ENCODE measurements around the gene ADAP2. TPM values are rescaled to one million over a fixed set of nuclear protein-coding genes. Genes with fewer than 3 reads are reported as not detected.

ADAP2 gene
- total and polyA plus RNA-seq, 2 of the 8 experiments (the other 6 are each of a cell fraction or from before 2014, with no cell fraction given), result 0.76 to 1.1 TPM

- H2BK120ac ChIP-seq (replicated peaks; ENCODE audit: low read depth, low read length), result no peak overlapping the region
- no peaks in the 10 kb centered on the region for H3K9me3 ChIP-seq (ENCODE audit: insufficient read depth in 2 of 2, low read depth in 1 of 2, low read length in 1 of 2)
- H3K79me1 ChIP-seq (ENCODE audit: low read depth, low read length), result no peaks in the 10 kb centered on the region
- ChIA-PET POLR2A (ENCODE audit: partially characterized antibody) (interaction anchor here (2.5 kb wide), 1 partner anchor 13 kb away, joined by 16 read pairs; the partner anchor contains the start of gene RNF135), CTCF (ENCODE audit: partially characterized antibody) (interaction anchor here (0.6 to 1.5 kb wide), 4 partner anchors 29 to 641 kb away, joined by 3 to 4 read pairs (median 3); no protein-coding TSS in a partner anchor)
- no peak for TF ChIP-seq RFX5 (IDR thresholded peaks at IDR 0.05; ENCODE audit: borderline replicate concordance, low read depth, low read length)
- peak in 1 of 3 experiments; percentile 7; a peak in 1 of 4 replicates for TF ChIP-seq CTCF (IDR thresholded peaks at IDR 0.05; ENCODE audit: control extremely low read depth in 1 of 3, insufficient read depth in 1 of 3, low read depth in 1 of 3, low read length in 3 of 3)
- 0 out of 4 replicates have a peak, but pooled peaks of 1 of the 2 experiments have one; percentile 7 for TF ChIP-seq RAD21 (IDR thresholded peaks at IDR 0.05 in 1 of 2, conservative IDR thresholded peaks at IDR 0.05 in 1 of 2; ENCODE audit: low read depth in 2 of 2, low read length in 2 of 2)
- TF ChIP-seq USF2 (IDR thresholded peaks at IDR 0.05; ENCODE audit: low read length), result no peak
- no peak for TF ChIP-seq NRF1 (IDR thresholded peaks at IDR 0.05; ENCODE audit: low read depth, low read length)
- TF ChIP-seq ZNF274 (IDR thresholded peaks at IDR 0.05; ENCODE audit: borderline replicate concordance, extremely low read depth, low read length), result no peak
- no peak overlapping the region for H3K27ac ChIP-seq (ENCODE audit: low read depth, low read length)
- H3K4ac ChIP-seq (replicated peaks; ENCODE audit: insufficient read length, low read depth, low read length), result no peak overlapping the region
- H3K4me2 ChIP-seq (ENCODE audit: insufficient read depth in 1 of 2, low read depth in 2 of 2, low read length in 2 of 2), result no peak overlapping the region
- no peak overlapping the region for H3K56ac ChIP-seq (replicated peaks; ENCODE audit: insufficient read length, low read depth, low read length)
- H2BK20ac ChIP-seq (ENCODE audit: low read length), result no peak overlapping the region
- no peak overlapping the region for H3K4me3 ChIP-seq (ENCODE audit: extremely low read depth in 1 of 4, insufficient read depth in 2 of 4, low read depth in 3 of 4, low read length in 4 of 4)
- H2BK5ac ChIP-seq (ENCODE audit: low read depth, low read length), result no peak overlapping the region
- H3K4me1 ChIP-seq (replicated peaks in 1 of 4; ENCODE audit: control insufficient read depth in 3 of 4, insufficient read depth in 4 of 4, low read length in 3 of 4), result peaks cover 0 to 3% (median 0%) of the 10 kb centered on the region in 4 experiments; a peak in 3 of 7 replicates
- peak overlapping the region; percentile 85 for H2AFZ ChIP-seq (ENCODE audit: low read length)
- no peak overlapping the region for H4K91ac ChIP-seq (replicated peaks; ENCODE audit: insufficient read length, low read length)
- no peaks in the 10 kb centered on the region; a peak in 1 of 7 replicates for H3K27me3 ChIP-seq (replicated peaks in 1 of 4; ENCODE audit: control insufficient read depth in 3 of 4, extremely low read depth in 1 of 4, insufficient read depth in 3 of 4, low read length in 3 of 4)
- H3K18ac ChIP-seq (ENCODE audit: extremely low read depth, low read length), result no peak overlapping the region
- FAIRE-seq (no peak), DNase-seq (ENCODE audit: low read depth in 1 of 2, low spot score in 2 of 2) (no peak)
- H4K8ac ChIP-seq (ENCODE audit: extremely low read depth, insufficient read depth, low read length), result no peak overlapping the region
- no peaks in the 10 kb centered on the region for H4K20me1 ChIP-seq (replicated peaks in 1 of 2; ENCODE audit: control insufficient read depth in 1 of 2, insufficient read depth in 2 of 2, low read length in 2 of 2)
- H3K9ac ChIP-seq (replicated peaks in 1 of 4; ENCODE audit: extremely low read depth in 1 of 4, low read depth in 3 of 4, low read length in 3 of 4), result no peak overlapping the region
- H3K79me2 ChIP-seq (ENCODE audit: control insufficient read depth in 1 of 2, insufficient read depth in 2 of 2, low read length in 2 of 2), result no peaks in the 10 kb centered on the region
- 73% methylated on average over 8 of the region's 8 CpGs; no CpG with 5 or more reads in 1 of the 2 experiments for WGBS, 2 experiments (ENCODE audit: extremely low coverage in 1 of 2, insufficient coverage in 1 of 2, insufficient read length in 1 of 2, insufficient replicate concordance in 2 of 2, low coverage in 1 of 2, low lambda C conversion rate in 2 of 2, missing lambda C conversion rate in 1 of 2)
- H2BK12ac ChIP-seq (ENCODE audit: low read depth, low read length), result no peak overlapping the region
- H3K36me3 ChIP-seq (ENCODE audit: control insufficient read depth in 2 of 4, insufficient read depth in 4 of 4, low read length in 3 of 4), result no peaks in the 10 kb centered on the region
- H3K23me2 ChIP-seq (ENCODE audit: low read depth, low read length), result no peaks in the 10 kb centered on the region
- H4K5ac ChIP-seq (ENCODE audit: insufficient read length, low read depth, low read length), result no peak overlapping the region
- H2AK5ac ChIP-seq (ENCODE audit: low read depth, low read length), result no peak overlapping the region
- H2BK15ac ChIP-seq (ENCODE audit: low read length), result no peak overlapping the region
- no peak overlapping the region for H3K23ac ChIP-seq (ENCODE audit: insufficient read length)
- H3K14ac ChIP-seq (ENCODE audit: insufficient read length), result no peak overlapping the region
These were observed 35.1 kb downstream of the ADAP2 start for GRCh38 chr17:30956764-30957374.

Measured in H1 (cell line).